ENCODE results near the gene FOXN3. TPM values are rescaled to one million over a fixed set of nuclear protein-coding genes. Genes with fewer than 3 reads are reported as not detected.

Gene FOXN3
- total RNA-seq, 2 donors from 2014 or later = 116 to 117 TPM

DNA sequence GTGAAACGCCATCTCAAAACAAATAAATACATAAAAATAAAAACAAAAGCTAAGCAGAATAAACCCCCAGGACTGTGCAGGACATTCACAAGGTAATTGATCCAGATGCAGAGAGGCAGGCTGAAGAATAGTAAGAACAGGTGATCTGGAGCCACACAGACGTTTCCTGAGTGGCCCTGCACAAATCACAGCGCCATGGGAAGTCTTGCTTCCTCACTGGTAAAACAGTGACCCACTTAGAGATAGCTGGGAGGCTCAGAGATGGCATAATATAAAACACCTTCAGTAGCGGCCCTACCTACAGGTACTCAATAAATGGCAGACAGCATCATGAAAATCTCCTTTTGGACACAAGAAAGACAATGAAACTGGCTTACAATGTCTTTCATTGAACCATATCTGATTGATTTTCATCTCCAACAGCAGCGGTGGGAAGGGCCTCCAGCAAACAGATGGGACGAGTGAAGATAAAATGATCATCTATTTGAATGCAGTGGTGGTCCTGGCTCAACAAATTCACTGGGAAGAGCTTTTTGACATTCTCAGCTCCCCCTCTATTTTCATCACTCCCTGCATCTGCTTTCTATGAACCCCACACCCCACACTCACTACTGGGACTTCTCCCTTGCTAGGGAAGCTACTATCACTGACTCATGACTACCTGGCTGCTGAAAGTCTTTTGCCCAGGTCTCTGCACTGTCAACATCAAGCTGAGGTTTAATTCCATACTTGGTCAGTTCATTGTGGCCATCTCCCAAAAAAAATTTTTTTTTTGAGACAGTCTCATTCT is 63.9 kb downstream of the FOXN3 start:
- Mint-ChIP-seq H3K27ac (no peak overlapping the region), H3K36me3 (ENCODE audit: low read depth) (peaks cover 5% of the 10 kb centered on the region), H3K27me3 (no peaks in the 10 kb centered on the region), H3K4me3 (no peak overlapping the region), H3K4me1 (peaks cover 40% of the 10 kb centered on the region)
- no peaks in the 10 kb centered on the region for H3K9me3 ChIP-seq (ENCODE audit: control insufficient read depth, low read length, poor library complexity, severe bottlenecking)
- DNase-seq (no peak), ATAC-seq (peak; percentile 52)

- Mint-ChIP-seq H3K4me1 (peaks cover 38% of the 10 kb centered on the region), H3K27ac (peak overlapping the region; percentile 93), H3K36me3 (ENCODE audit: low read depth) (peaks cover 4% of the 10 kb centered on the region), H3K27me3 (no peaks in the 10 kb centered on the region), H3K4me3 (peak overlapping the region; percentile 77)
- no peaks in the 10 kb centered on the region for H3K9me3 ChIP-seq (ENCODE audit: control insufficient read depth, low read length, poor library complexity, severe bottlenecking)
- no peak for DNase-seq
- ATAC-seq = no peak
Observed at GRCh38 chr14:89351516-89352404, 65.3 kb downstream of the FOXN3 start.

GRCh38 chr14:89351221-89351515 is 65.9 kb downstream of the FOXN3 start:
- ATAC-seq (no peak), DNase-seq (no peak)
- peaks cover 2% of the 10 kb centered on the region for H3K36me3 Mint-ChIP-seq (ENCODE audit: low read depth)
- peak overlapping the region; percentile 93 for H3K27ac Mint-ChIP-seq
- peaks cover 36% of the 10 kb centered on the region for H3K4me1 Mint-ChIP-seq
- no peaks in the 10 kb centered on the region for H3K9me3 ChIP-seq (ENCODE audit: control insufficient read depth, low read length, poor library complexity, severe bottlenecking)
- H3K27me3 Mint-ChIP-seq = no peaks in the 10 kb centered on the region
- peak overlapping the region; percentile 77 for H3K4me3 Mint-ChIP-seq

DNA sequence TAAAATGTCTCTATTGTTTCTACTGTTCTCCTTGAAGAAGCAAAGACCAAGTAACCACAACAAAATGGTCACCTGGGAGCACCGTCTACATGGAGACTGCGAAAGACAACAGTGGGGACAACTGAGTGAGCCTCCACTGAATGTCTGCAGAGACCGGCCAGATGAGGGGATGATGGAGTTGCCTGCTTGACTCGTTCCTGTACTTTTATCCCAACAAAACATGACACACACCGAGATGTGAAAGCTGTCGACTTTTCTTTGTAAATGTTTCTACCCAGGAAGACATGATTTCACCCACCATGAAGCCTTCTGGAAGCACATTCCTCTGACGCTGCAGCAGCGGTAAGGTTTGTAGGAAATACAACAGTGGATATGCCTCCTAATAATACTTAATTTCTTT is 66.9 kb downstream of the FOXN3 start:
- Mint-ChIP-seq H3K27me3 (no peaks in the 10 kb centered on the region), H3K4me1 (peaks cover 33% of the 10 kb centered on the region), H3K27ac (no peak overlapping the region), H3K4me3 (no peak overlapping the region), H3K36me3 (ENCODE audit: low read depth) (peaks cover 2% of the 10 kb centered on the region)
- ATAC-seq (no peak), DNase-seq (no peak)
- no peaks in the 10 kb centered on the region for H3K9me3 ChIP-seq (ENCODE audit: control insufficient read depth, low read length, poor library complexity, severe bottlenecking)

DNA sequence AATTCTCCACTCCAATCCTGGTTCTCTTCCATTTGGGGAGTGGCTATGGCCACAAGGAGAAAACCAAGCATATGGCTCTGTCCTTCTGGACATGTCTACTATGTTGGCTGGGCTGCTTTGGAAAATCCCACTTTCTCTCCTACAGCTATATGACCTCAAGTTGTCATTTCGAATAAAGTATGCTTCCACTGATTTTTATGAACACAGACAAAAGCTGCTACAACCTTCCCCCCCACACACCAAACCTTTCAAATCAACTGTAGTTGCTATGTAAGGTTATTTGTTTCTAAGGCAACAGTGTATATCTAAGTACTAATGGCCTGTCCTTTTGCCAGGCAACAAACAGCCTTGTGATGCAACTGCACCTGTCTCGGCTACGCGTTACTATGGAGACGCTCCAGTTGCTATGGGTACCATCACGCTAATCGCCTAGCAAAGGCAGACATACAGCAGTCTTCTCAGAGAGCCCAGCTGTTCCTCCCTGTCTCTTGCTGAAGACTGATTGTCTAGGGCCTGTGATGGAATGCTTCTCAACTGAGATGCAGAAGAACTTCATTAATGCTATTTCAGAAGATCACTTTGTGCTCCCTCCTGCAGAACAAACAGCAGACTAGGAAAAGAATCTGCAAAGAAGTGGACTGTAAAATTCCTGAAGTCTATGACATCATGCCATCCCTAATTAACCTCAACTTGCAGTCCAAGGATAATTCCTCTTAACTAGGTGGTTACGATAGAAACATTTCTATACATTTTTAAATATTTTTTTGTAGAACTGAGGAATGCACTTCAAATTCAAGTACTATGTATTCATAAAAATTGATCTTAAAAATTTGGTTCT is 67.6 kb downstream of the FOXN3 start:
- DNase-seq (no peak), ATAC-seq (peak; percentile 18)
- peaks cover 2% of the 10 kb centered on the region for H3K36me3 Mint-ChIP-seq (ENCODE audit: low read depth)
- H3K27ac Mint-ChIP-seq = no peak overlapping the region
- no peaks in the 10 kb centered on the region for H3K9me3 ChIP-seq (ENCODE audit: control insufficient read depth, low read length, poor library complexity, severe bottlenecking)
- no peak overlapping the region for H3K4me3 Mint-ChIP-seq
- H3K27me3 Mint-ChIP-seq = no peaks in the 10 kb centered on the region
- peaks cover 33% of the 10 kb centered on the region for H3K4me1 Mint-ChIP-seq

- no peak overlapping the region for H3K27ac Mint-ChIP-seq
Observed at GRCh38 chr14:89348722-89349121, 68.3 kb downstream of the FOXN3 start.

DNA sequence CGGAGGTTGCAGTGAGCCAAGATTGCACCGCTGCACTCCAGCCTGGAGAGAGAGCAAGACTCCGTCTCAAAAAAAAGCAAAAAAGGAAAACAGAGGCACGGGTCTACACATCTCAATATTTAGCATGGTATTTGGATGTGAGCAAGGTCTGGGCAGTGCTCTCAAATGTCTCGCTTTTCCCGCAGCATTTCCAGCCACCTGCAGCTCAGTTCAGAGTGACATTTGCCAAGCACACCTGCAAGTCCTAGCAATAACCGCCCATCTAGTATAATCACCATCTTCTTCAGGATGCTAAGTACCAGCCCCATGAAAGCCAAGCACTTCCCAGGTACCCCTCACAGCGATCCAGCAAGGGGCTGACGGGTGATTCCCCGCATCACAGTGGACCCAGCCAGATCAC is 69.1 kb downstream of the FOXN3 start:
- peaks cover 29% of the 10 kb centered on the region for H3K4me1 Mint-ChIP-seq
- DNase-seq (no peak), ATAC-seq (no peak)
- no peaks in the 10 kb centered on the region for H3K9me3 ChIP-seq (ENCODE audit: control insufficient read depth, low read length, poor library complexity, severe bottlenecking)
- H3K4me3 Mint-ChIP-seq = no peak overlapping the region
- no peak overlapping the region for H3K27ac Mint-ChIP-seq
- H3K36me3 Mint-ChIP-seq (ENCODE audit: low read depth) = peaks cover 2% of the 10 kb centered on the region
- H3K27me3 Mint-ChIP-seq = no peaks in the 10 kb centered on the region

More at GRCh38 chr14:89348722-89349121, 68.3 kb downstream of the FOXN3 start:
- Mint-ChIP-seq H3K4me3 (no peak overlapping the region), H3K4me1 (peaks cover 33% of the 10 kb centered on the region), H3K36me3 (ENCODE audit: low read depth) (peaks cover 2% of the 10 kb centered on the region), H3K27me3 (no peaks in the 10 kb centered on the region)
- ATAC-seq (no peak), DNase-seq (no peak)
- no peaks in the 10 kb centered on the region for H3K9me3 ChIP-seq (ENCODE audit: control insufficient read depth, low read length, poor library complexity, severe bottlenecking)

- no peaks in the 10 kb centered on the region for H3K27me3 Mint-ChIP-seq
- peaks cover 2% of the 10 kb centered on the region for H3K36me3 Mint-ChIP-seq (ENCODE audit: low read depth)
- H3K27ac Mint-ChIP-seq = no peak overlapping the region
- no peak overlapping the region for H3K4me3 Mint-ChIP-seq
- H3K4me1 Mint-ChIP-seq = peaks cover 20% of the 10 kb centered on the region
- DNase-seq (no peak), ATAC-seq (no peak)
- no peaks in the 10 kb centered on the region for H3K9me3 ChIP-seq (ENCODE audit: control insufficient read depth, low read length, poor library complexity, severe bottlenecking)
Observed at GRCh38 chr14:89344920-89345254, 72.1 kb downstream of the FOXN3 start.

DNA sequence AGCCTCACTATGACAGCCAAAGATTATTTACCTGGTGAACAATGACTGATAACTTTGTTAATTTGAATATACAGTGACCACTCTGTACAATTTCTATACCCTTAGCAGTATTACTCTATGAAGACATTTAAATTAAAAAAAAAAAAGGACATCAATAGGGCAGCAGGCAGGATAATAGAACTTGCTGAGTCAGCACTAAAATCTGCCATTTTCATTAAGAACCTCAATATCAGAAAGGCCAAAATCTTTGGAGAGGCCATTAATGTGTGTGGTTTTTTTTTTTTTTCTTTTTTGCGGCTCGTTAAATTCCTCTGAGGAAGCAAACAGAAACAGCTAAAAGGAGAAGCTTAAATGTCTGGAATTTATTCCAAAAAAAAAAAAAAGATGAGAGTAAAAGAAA is 73.7 kb downstream of the FOXN3 start:
- Mint-ChIP-seq H3K36me3 (ENCODE audit: low read depth) (peaks cover 2% of the 10 kb centered on the region), H3K4me1 (peaks cover 18% of the 10 kb centered on the region), H3K27ac (no peak overlapping the region), H3K4me3 (no peak overlapping the region), H3K27me3 (no peaks in the 10 kb centered on the region)
- DNase-seq = no peak
- ATAC-seq = no peak
- H3K9me3 ChIP-seq (ENCODE audit: control insufficient read depth, low read length, poor library complexity, severe bottlenecking) = no peaks in the 10 kb centered on the region

DNA sequence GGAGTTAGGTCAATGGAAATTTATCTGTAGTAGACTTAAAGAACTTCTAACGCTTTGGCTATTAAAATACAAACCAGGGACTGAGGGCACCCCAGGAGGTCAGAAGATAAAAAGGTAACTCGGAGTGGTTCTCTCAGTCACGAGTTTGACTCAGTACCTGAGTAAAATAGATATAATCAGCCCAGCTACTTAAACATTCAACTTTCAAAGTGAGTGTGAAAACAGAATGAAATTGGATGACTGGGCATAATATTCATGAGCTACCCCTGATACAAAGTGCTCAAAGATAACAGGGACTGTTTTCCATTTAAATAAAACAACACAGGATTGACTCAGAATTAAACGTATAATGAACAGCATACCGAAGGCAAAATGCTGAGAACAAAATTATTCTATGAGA is 75.0 kb downstream of the FOXN3 start:
- Mint-ChIP-seq H3K27me3 (no peaks in the 10 kb centered on the region), H3K4me1 (peaks cover 21% of the 10 kb centered on the region), H3K4me3 (no peak overlapping the region), H3K27ac (peak overlapping the region; percentile 62), H3K36me3 (ENCODE audit: low read depth) (peaks cover 3% of the 10 kb centered on the region)
- DNase-seq (no peak), ATAC-seq (no peak)
- H3K9me3 ChIP-seq (ENCODE audit: control insufficient read depth, low read length, poor library complexity, severe bottlenecking) = no peaks in the 10 kb centered on the region

GRCh38 chr14:89340200-89341181 is 76.5 kb downstream of the FOXN3 start:
- no peaks in the 10 kb centered on the region for H3K27me3 Mint-ChIP-seq
- H3K27ac Mint-ChIP-seq = peak overlapping the region; percentile 43
- H3K9me3 ChIP-seq (ENCODE audit: control insufficient read depth, low read length, poor library complexity, severe bottlenecking) = no peaks in the 10 kb centered on the region
- H3K4me1 Mint-ChIP-seq = peaks cover 25% of the 10 kb centered on the region
- no peak overlapping the region for H3K4me3 Mint-ChIP-seq
- DNase-seq (no peak), ATAC-seq (no peak)
- peaks cover 5% of the 10 kb centered on the region for H3K36me3 Mint-ChIP-seq (ENCODE audit: low read depth)

DNA sequence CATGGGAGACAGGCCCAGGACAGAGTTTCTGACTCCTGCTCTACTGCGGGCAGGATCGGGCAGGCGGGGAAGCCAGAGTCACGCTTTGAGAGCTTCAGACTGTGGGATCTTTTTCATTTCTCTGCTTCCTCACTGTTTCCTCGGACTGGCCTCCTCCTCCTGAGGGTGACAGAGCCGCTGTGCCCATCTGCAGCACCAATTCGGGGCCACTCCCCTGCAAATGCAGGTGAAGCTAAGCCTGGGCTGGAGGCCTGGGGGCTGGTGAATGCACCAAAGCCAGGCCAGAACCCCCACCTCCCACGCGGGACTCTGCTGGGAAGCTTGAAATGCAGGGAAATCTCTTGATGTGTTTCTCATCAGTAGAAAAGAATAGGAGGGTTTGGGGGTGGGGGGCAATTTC is 77.5 kb downstream of the FOXN3 start:
- H3K36me3 Mint-ChIP-seq (ENCODE audit: low read depth) = peaks cover 5% of the 10 kb centered on the region
- ATAC-seq = no peak
- no peaks in the 10 kb centered on the region for H3K9me3 ChIP-seq (ENCODE audit: control insufficient read depth, low read length, poor library complexity, severe bottlenecking)
- no peaks in the 10 kb centered on the region for H3K27me3 Mint-ChIP-seq
- no peak for DNase-seq
- H3K27ac Mint-ChIP-seq = no peak overlapping the region
- H3K4me1 Mint-ChIP-seq = peaks cover 25% of the 10 kb centered on the region
- no peak overlapping the region for H3K4me3 Mint-ChIP-seq
